Activated naive CD8-positive, alpha-beta T cell treated with anti-CD3 and anti-CD28 coated beads, Interleukin-2, amount 50 U/mL, for 16 hours (primary cell): ENCODE results near the gene EIF2S1.
"Not testable (repeated sequence)": the region's sequence is repeated elsewhere in the genome, so short reads cannot be mapped to it uniquely, and the experiment has no call there.

Experiments
- DNase-seq: peaks from one replicate; pipeline ENCODE4 v3.0.0-alpha.2; 2020; ENCODE audit warnings: low read depth, low spot score

EIF2S1 gene

GRCh38 chr14:67410313-67410712 lies 50.2 kb downstream of the EIF2S1 start:
- no peak for DNase-seq

GRCh38 chr14:67411370-67411769 lies 51.2 kb downstream of the EIF2S1 start:
- no peak for DNase-seq

GRCh38 chr14:67411820-67412421 lies 51.8 kb downstream of the EIF2S1 start, which contains the start of gene PLEK2:
PLEK2 (minus strand) TSS chr14:67412165; CDS start chr14:67412059, 106 bp downstream.
- no peak for DNase-seq

GRCh38 chr14:67413806-67414769 lies 54.0 kb downstream of the EIF2S1 start:
- no peak for DNase-seq

GRCh38 chr14:67415610-67416009 lies 55.5 kb downstream of the EIF2S1 start:
- not testable (repeated sequence) for DNase-seq

- no peak for DNase-seq
Observed at GRCh38 chr14:67416085-67416484, 56.0 kb downstream of the EIF2S1 start.

- DNase-seq, result no peak
Observed at GRCh38 chr14:67416810-67417209, 56.7 kb downstream of the EIF2S1 start.

GRCh38 chr14:67417633-67418032 lies 57.5 kb downstream of the EIF2S1 start:
- DNase-seq, result no peak

GRCh38 chr14:67418401-67419191 lies 58.5 kb downstream of the EIF2S1 start:
- no peak for DNase-seq

GRCh38 chr14:67420102-67420739 lies 60.1 kb downstream of the EIF2S1 start:
- no peak for DNase-seq

- DNase-seq, result no peak
Observed at GRCh38 chr14:67421356-67422224, 61.5 kb downstream of the EIF2S1 start.

- no peak for DNase-seq
Observed at GRCh38 chr14:67423424-67423823, 63.3 kb downstream of the EIF2S1 start.

GRCh38 chr14:67424539-67424938 lies 64.4 kb downstream of the EIF2S1 start:
- no peak for DNase-seq

- DNase-seq, result no peak
Observed at GRCh38 chr14:67425608-67426007, 65.5 kb downstream of the EIF2S1 start.

- no peak for DNase-seq
Observed at GRCh38 chr14:67426161-67426560, 66.0 kb downstream of the EIF2S1 start.

GRCh38 chr14:67426983-67427606 lies 67.0 kb downstream of the EIF2S1 start:
- DNase-seq, result peak; percentile 52

GRCh38 chr14:67428501-67429031 lies 68.4 kb downstream of the EIF2S1 start:
- DNase-seq, result no peak

- DNase-seq, result no peak
Observed at GRCh38 chr14:67429510-67430205, 69.5 kb downstream of the EIF2S1 start.

GRCh38 chr14:67432050-67432564 lies 72.0 kb downstream of the EIF2S1 start:
- DNase-seq, result no peak
